ENCODE data around the gene LHFPL6.

DNA sequence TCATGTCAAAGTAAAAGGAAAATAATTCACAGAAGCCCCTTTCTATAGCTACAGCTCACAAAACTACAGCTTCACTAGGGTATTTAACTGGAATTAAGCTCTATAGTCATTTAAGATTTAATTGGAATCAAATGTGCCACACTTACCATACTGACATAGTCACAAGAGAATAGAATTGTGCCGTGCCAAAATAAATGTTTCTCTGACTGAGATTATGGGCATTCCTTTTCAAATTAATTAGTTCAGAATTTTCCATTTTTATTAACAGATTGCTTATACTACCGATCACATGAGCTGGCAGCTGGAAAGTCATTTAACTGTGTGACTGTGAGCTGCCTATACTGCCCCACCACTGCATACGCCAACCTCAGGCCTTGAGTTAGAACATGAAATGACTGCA, 108.4 kb downstream of the LHFPL6 start:
- TF ChIP-seq, protein P1, sequence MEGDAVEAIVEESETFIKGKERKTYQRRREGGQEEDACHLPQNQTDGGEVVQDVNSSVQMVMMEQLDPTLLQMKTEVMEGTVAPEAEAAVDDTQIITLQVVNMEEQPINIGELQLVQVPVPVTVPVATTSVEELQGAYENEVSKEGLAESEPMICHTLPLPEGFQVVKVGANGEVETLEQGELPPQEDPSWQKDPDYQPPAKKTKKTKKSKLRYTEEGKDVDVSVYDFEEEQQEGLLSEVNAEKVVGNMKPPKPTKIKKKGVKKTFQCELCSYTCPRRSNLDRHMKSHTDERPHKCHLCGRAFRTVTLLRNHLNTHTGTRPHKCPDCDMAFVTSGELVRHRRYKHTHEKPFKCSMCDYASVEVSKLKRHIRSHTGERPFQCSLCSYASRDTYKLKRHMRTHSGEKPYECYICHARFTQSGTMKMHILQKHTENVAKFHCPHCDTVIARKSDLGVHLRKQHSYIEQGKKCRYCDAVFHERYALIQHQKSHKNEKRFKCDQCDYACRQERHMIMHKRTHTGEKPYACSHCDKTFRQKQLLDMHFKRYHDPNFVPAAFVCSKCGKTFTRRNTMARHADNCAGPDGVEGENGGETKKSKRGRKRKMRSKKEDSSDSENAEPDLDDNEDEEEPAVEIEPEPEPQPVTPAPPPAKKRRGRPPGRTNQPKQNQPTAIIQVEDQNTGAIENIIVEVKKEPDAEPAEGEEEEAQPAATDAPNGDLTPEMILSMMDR (IDR thresholded peaks at IDR 0.05): no peak
- no peak for TF ChIP-seq POLR2A (IDR thresholded peaks at IDR 0.05)
